ENCODE measurements around the gene LVRN. TPM values are rescaled to one million over a fixed set of nuclear protein-coding genes. Genes with fewer than 3 reads are reported as not detected.

LVRN gene
- total and polyA plus RNA-seq, 2 donors (not counting 3 experiments of a cell fraction or from before 2014, with no cell fraction given) = 0.11 to 0.38 TPM

DNA sequence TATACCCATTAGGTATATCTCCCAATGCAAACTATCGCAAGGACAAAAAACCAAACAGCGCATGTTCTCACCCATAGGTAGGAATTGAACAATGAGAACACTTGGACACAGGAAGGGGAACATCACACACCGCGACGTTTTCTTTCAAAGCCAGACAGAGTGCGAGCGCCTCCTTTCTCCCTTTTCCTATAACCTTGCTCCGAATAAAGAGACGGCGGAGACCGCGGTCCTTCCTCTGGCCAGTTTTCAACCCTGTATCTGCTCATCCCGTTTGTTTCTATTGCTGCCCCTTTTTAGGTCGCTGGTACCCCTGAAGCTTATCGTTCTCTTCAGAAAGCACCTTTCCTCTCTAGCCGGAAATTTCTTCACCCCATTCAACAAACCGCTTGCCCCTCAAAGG, 1.3 kb downstream of the LVRN start:
- intact Hi-C loops (cut with micrococcal nuclease) = loop anchor here (5.0 kb wide), 3 partner anchors 69 to 331 kb away; partner anchors contain the start of genes AP3S1, ARL14EPL and ATG12
- H3K4me1 ChIP-seq (ENCODE audit: control insufficient read depth, extremely low read depth, insufficient read depth, low read length) = peaks cover 11% of the 10 kb centered on the region
- no peak overlapping the region for H3K4me3 ChIP-seq (replicated peaks in 1 of 3; ENCODE audit: insufficient read depth in 1 of 3, low read depth in 1 of 3, low read length in 3 of 3)
- no peak overlapping the region for H2AFZ ChIP-seq (ENCODE audit: low read depth, low read length)
- FAIRE-seq (no peak), DNase-seq (ENCODE audit: low read depth, low spot score) (no peak)
- no peaks in the 10 kb centered on the region for H4K20me1 ChIP-seq (replicated peaks; ENCODE audit: control insufficient read depth, extremely low read depth, insufficient read depth, low read length)
- H3K4me2 ChIP-seq (ENCODE audit: insufficient read depth, low read length) = no peak overlapping the region
- ChIA-PET CTCF (interaction anchor here (1.6 to 3.1 kb wide), 3 partner anchors 9 to 69 kb away, joined by 3 to 14 read pairs (median 4); partner anchors contain the start of gene ARL14EPL), POLR2A (no interaction called here)
- H3K79me2 ChIP-seq (ENCODE audit: control insufficient read depth, insufficient read depth, low read length) = no peaks in the 10 kb centered on the region
- BruUV-seq (replicated peaks) = no TSS peak
- dilution Hi-C loops (cut with MboI; ENCODE audit: extremely low pct_ligation_motif_present, low sequenced_read_pairs) = no loop called here
- no peak overlapping the region for H3K27ac ChIP-seq (ENCODE audit: insufficient read depth, low read depth, low read length)
- no peak overlapping the region for H3K9ac ChIP-seq (replicated peaks; ENCODE audit: extremely low read depth, insufficient read depth, low read length)
- H3K9me3 ChIP-seq (replicated peaks; ENCODE audit: control insufficient read depth, insufficient read depth, low read length) = no peaks in the 10 kb centered on the region
- TF ChIP-seq GATA2 (IDR thresholded peaks at IDR 0.05; ENCODE audit: insufficient read depth, insufficient read length, low read depth, low read length) = no peak
- no peak for TF ChIP-seq MAX (IDR thresholded peaks at IDR 0.05; ENCODE audit: insufficient read depth, insufficient read length)
- TF ChIP-seq MYC (IDR thresholded peaks at IDR 0.05; ENCODE audit: low read depth, low read length) = no peak
- no peak for TF ChIP-seq POLR2A (IDR thresholded peaks at IDR 0.05; ENCODE audit: low read depth, low read length)
- TF ChIP-seq FOS (IDR thresholded peaks at IDR 0.05; ENCODE audit: borderline replicate concordance, insufficient read depth, low read length) = no peak
- no peak for TF ChIP-seq EZH2 (IDR thresholded peaks at IDR 0.05; ENCODE audit: borderline replicate concordance, low read depth, low read length, severe bottlenecking)
- TF ChIP-seq JUN (IDR thresholded peaks at IDR 0.05; ENCODE audit: borderline replicate concordance, insufficient read depth, insufficient read length, low read depth) = no peak
- no peak for TF ChIP-seq POLR2AphosphoS5 (IDR thresholded peaks at IDR 0.05; ENCODE audit: insufficient read depth, low read depth, low read length)
- TF ChIP-seq, protein P1, sequence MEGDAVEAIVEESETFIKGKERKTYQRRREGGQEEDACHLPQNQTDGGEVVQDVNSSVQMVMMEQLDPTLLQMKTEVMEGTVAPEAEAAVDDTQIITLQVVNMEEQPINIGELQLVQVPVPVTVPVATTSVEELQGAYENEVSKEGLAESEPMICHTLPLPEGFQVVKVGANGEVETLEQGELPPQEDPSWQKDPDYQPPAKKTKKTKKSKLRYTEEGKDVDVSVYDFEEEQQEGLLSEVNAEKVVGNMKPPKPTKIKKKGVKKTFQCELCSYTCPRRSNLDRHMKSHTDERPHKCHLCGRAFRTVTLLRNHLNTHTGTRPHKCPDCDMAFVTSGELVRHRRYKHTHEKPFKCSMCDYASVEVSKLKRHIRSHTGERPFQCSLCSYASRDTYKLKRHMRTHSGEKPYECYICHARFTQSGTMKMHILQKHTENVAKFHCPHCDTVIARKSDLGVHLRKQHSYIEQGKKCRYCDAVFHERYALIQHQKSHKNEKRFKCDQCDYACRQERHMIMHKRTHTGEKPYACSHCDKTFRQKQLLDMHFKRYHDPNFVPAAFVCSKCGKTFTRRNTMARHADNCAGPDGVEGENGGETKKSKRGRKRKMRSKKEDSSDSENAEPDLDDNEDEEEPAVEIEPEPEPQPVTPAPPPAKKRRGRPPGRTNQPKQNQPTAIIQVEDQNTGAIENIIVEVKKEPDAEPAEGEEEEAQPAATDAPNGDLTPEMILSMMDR (IDR thresholded peaks at IDR 0.05; ENCODE audit: extremely low read depth in 1 of 2, insufficient read depth in 1 of 2, low read depth in 1 of 2, low read length in 2 of 2) = no peak
- no peaks in the 10 kb centered on the region for H3K36me3 ChIP-seq (ENCODE audit: control insufficient read depth in 2 of 2, extremely low read depth in 1 of 2, insufficient read depth in 2 of 2, low read length in 2 of 2)
- no peaks in the 10 kb centered on the region for H3K9me1 ChIP-seq (replicated peaks; ENCODE audit: control insufficient read depth, extremely low read depth, insufficient read depth, low read length)
- H3K27me3 ChIP-seq (ENCODE audit: control insufficient read depth in 2 of 2, insufficient read depth in 2 of 2, low read length in 2 of 2) = peaks cover 3 to 40% of the 10 kb centered on the region in 2 experiments
